Esophagus muscularis mucosa (tissue), 4 donors: ENCODE measurements around the gene NR3C2. TPM values are rescaled to one million over a fixed set of nuclear protein-coding genes. Genes with fewer than 3 reads are reported as not detected.
A peak's percentile ranks its signal among the peaks of the same experiment; 100 is the strongest.

Source experiments
- DNase-seq: peaks from one replicate; pipeline ENCODE4 v3.0.0-alpha.2; 2017; ENCODE audit errors: extremely low spot score
- H3K27ac ChIP-seq, 4 donors: fragments of 200-600 bp; sonication (generic); replicated peaks in 1 of 4; 1 replicate in 3 of 4; 2 replicates in 1 of 4; pipeline ENCODE4 v1.5.1; 2016 to 2019; ENCODE audit warnings: mild to moderate bottlenecking in 1 of 4
- H3K27me3 ChIP-seq, 4 donors: fragments of 200-600 bp; sonication (generic); one replicate each; pipeline versions ENCODE4 v1.5.1 to v1.6.0; 2016 to 2019
- H3K36me3 ChIP-seq, 4 donors: fragments of 200-600 bp; sonication (generic); one replicate each; pipeline ENCODE4 v1.5.1; 2016 to 2019
- H3K4me1 ChIP-seq, 4 donors: fragments of 200-600 bp; sonication (generic); one replicate each; pipeline ENCODE4 v1.5.1; 2016 to 2019
- H3K4me3 ChIP-seq, 4 donors: fragments of 200-600 bp; sonication (generic); 1 replicate in 2 of 4; 2 replicates in 2 of 4; pipeline ENCODE4 v1.5.1; 2016 to 2019; ENCODE audit warnings: mild to moderate bottlenecking in 4 of 4, moderate library complexity in 1 of 4
- H3K9me3 ChIP-seq, 4 donors: fragments of 200-600 bp; sonication (generic); 1 replicate in 3 of 4; 2 replicates in 1 of 4; pipeline ENCODE4 v1.5.1; 2016 to 2019
- CTCF ChIP-seq, 3 experiments: fragments of 200-600 bp in 2 of 3; fragments of 450-650 bp in 1 of 3; sonication (generic) in 2 of 3; IDR thresholded peaks; one replicate each; pipeline ENCODE4 v1.5.1; 2017 to 2019; ENCODE audit warnings: antibody characterized with exemption in 3 of 3, mild to moderate bottlenecking in 2 of 3, moderate library complexity in 1 of 3
- EP300 ChIP-seq: sonication (generic); formaldehyde crosslinking; IDR thresholded peaks from one replicate; pipeline ENCODE4 v1.6.1; 2017; ENCODE audit warnings: antibody characterized with exemption
- POLR2A ChIP-seq: fragments of 450-650 bp; IDR thresholded peaks from one replicate; pipeline ENCODE4 v1.6.1; 2017; ENCODE audit warnings: antibody characterized with exemption, moderate library complexity, mild to moderate bottlenecking, low read depth
- POLR2AphosphoS5 ChIP-seq, 2 donors: sonication (generic); formaldehyde crosslinking; IDR thresholded peaks; one replicate each; pipeline ENCODE4 v1.6.1; 2017; ENCODE audit warnings: antibody characterized with exemption in 2 of 2
- WGBS: methylation state at CpG from one replicate; pipeline ENCODE4 v1.1.5; 2018; 5-methylcytosine and 5-hydroxymethylcytosine counted together
- intact Hi-C: fragments of 100-400 bp; cut with DNase I; formaldehyde crosslinking; loops from one replicate; pipeline ENCODE4 v1.15.1; 2023
- total RNA-seq, 4 donors: library from RNA; depleted of rRNA; stranded (reverse); fragments of >200 nt; gene quantifications; one replicate each; pipeline versions ENCODE4 v1.1.0 to v1.2.1, GENCODE V29; 2016

Gene NR3C2
- total RNA-seq, 4 donors from 2014 or later, result 10.0 to 14.6 (median 12.1) TPM

GRCh38 chr4:148170408-148171365, 271.5 kb downstream of the NR3C2 start:
- no peaks in the 10 kb centered on the region for H3K9me3 ChIP-seq
- intact Hi-C loops, result no loop called here
- no peaks in the 10 kb centered on the region for H3K27me3 ChIP-seq
- H3K27ac ChIP-seq, result no peak overlapping the region
- DNase-seq, result no peak
- H3K4me1 ChIP-seq, result peaks cover 3 to 14% (median 10%) of the 10 kb centered on the region in 4 donors
- no peaks in the 10 kb centered on the region for H3K36me3 ChIP-seq
- TF ChIP-seq POLR2A (no peak), POLR2AphosphoS5 (IDR thresholded peaks at IDR 0.05) (no peak), CTCF (IDR thresholded peaks at IDR 0.05) (no peak), EP300 (no peak)
- WGBS, result 87% methylated on average over 7 of the region's 7 CpGs
- no peak overlapping the region for H3K4me3 ChIP-seq

GRCh38 chr4:148166132-148166591, 276.1 kb downstream of the NR3C2 start:
- 56% methylated on average over 6 of the region's 6 CpGs for WGBS
- peak overlapping the region; percentile 5 to 22 (median 18) for H3K4me3 ChIP-seq
- H3K9me3 ChIP-seq, result no peaks in the 10 kb centered on the region
- intact Hi-C loops, result no loop called here
- no peak for DNase-seq
- peak overlapping the region in 3 of 4 donors; percentile 33 to 44 (median 38) for H3K27ac ChIP-seq
- no peaks in the 10 kb centered on the region for H3K36me3 ChIP-seq
- H3K4me1 ChIP-seq, result peaks cover 12 to 23% (median 20%) of the 10 kb centered on the region in 4 donors
- H3K27me3 ChIP-seq, result no peaks in the 10 kb centered on the region
- TF ChIP-seq POLR2A (no peak), POLR2AphosphoS5 (IDR thresholded peaks at IDR 0.05) (peak in 1 of 2 donors; percentile 5)

- no peak for TF ChIP-seq POLR2AphosphoS5 (IDR thresholded peaks at IDR 0.05)
- no peak for TF ChIP-seq CTCF (IDR thresholded peaks at IDR 0.05)
- TF ChIP-seq POLR2A, result no peak
- TF ChIP-seq EP300, result no peak
- no peak overlapping the region for H3K27ac ChIP-seq
- no peaks in the 10 kb centered on the region for H3K27me3 ChIP-seq
- WGBS, result 58% methylated on average over 2 of the region's 2 CpGs
- no peak overlapping the region for H3K4me3 ChIP-seq
- DNase-seq, result no peak
- H3K4me1 ChIP-seq, result peaks cover 12 to 23% (median 20%) of the 10 kb centered on the region in 4 donors
- no peaks in the 10 kb centered on the region for H3K36me3 ChIP-seq
- no peaks in the 10 kb centered on the region for H3K9me3 ChIP-seq
- intact Hi-C loops, result no loop called here
Measured at GRCh38 chr4:148164557-148164956, 277.7 kb downstream of the NR3C2 start.

GRCh38 chr4:148162991-148163390, 279.2 kb downstream of the NR3C2 start:
- peaks cover 12 to 23% (median 20%) of the 10 kb centered on the region in 4 donors for H3K4me1 ChIP-seq
- no peak for TF ChIP-seq EP300
- TF ChIP-seq POLR2A, result no peak
- TF ChIP-seq POLR2AphosphoS5 (IDR thresholded peaks at IDR 0.05), result no peak
- TF ChIP-seq CTCF (IDR thresholded peaks at IDR 0.05), result no peak
- no peaks in the 10 kb centered on the region for H3K27me3 ChIP-seq
- no peaks in the 10 kb centered on the region for H3K36me3 ChIP-seq
- no peak for DNase-seq
- no peaks in the 10 kb centered on the region for H3K9me3 ChIP-seq
- H3K4me3 ChIP-seq, result no peak overlapping the region
- intact Hi-C loops, result no loop called here
- H3K27ac ChIP-seq, result no peak overlapping the region
- 90% methylated on average over 1 of the region's 1 CpG for WGBS

GRCh38 chr4:148162519-148162918, 279.7 kb downstream of the NR3C2 start:
- Histone ChIP-seq H3K4me3 (no peak overlapping the region), H3K27me3 (no peaks in the 10 kb centered on the region), H3K9me3 (no peaks in the 10 kb centered on the region), H3K4me1 (peaks cover 12 to 23% (median 20%) of the 10 kb centered on the region in 4 donors), H3K36me3 (no peaks in the 10 kb centered on the region), H3K27ac (no peak overlapping the region)
- no peak for TF ChIP-seq CTCF (IDR thresholded peaks at IDR 0.05)
- TF ChIP-seq EP300, result no peak
- TF ChIP-seq POLR2AphosphoS5 (IDR thresholded peaks at IDR 0.05), result no peak
- TF ChIP-seq POLR2A, result no peak
- intact Hi-C loops, result no loop called here
- DNase-seq, result no peak
- WGBS, result 100% methylated on average over 5 of the region's 5 CpGs
